HUES48 (cell line): ENCODE data around the gene KCND1.
"Not testable (repeated sequence)": the region's sequence is repeated elsewhere in the genome, so short reads cannot be mapped to it uniquely, and the experiment has no call there.

Experiments
- H3K27ac ChIP-seq: one replicate; pipeline ENCODE4 v1.7.0; 2013; ENCODE audit warnings: low read depth, low read length, inconsistent platforms
- H3K27me3 ChIP-seq: 2 replicates; pipeline ENCODE4 v1.6.1; 2013; ENCODE audit warnings: mild to moderate bottlenecking, low read length; ENCODE audit not compliant: control insufficient read depth, insufficient read depth
- H3K36me3 ChIP-seq: 2 replicates; pipeline ENCODE4 v1.6.1; 2013; ENCODE audit warnings: low read length; ENCODE audit not compliant: control insufficient read depth, insufficient read depth
- H3K4me1 ChIP-seq: 2 replicates; pipeline ENCODE4 v1.6.1; 2013; ENCODE audit warnings: mild to moderate bottlenecking, low read length; ENCODE audit not compliant: control insufficient read depth, insufficient read depth
- H3K4me3 ChIP-seq: 2 replicates; pipeline ENCODE4 v1.5.1; 2013; ENCODE audit warnings: mild to moderate bottlenecking, low read depth, low read length
- H3K9ac ChIP-seq: 2 replicates; pipeline ENCODE4 v1.6.1; 2013; ENCODE audit warnings: mild to moderate bottlenecking, low read depth, low read length, moderate library complexity
- H3K9me3 ChIP-seq: 2 replicates; pipeline ENCODE4 v1.6.1; 2013; ENCODE audit warnings: low read length; ENCODE audit not compliant: control insufficient read depth, insufficient read depth

The KCND1 gene

GRCh38 chrX:48997455-48997854 is 25.8 kb upstream of the KCND1 start:
- Histone ChIP-seq H3K36me3 (peaks cover 59% of the 10 kb centered on the region), H3K4me3 (no peak overlapping the region), H3K27ac (no peak overlapping the region), H3K4me1 (no peaks in the 10 kb centered on the region), H3K9me3 (peaks cover 31% of the 10 kb centered on the region), H3K27me3 (no peaks in the 10 kb centered on the region), H3K9ac (no peak overlapping the region)

- Histone ChIP-seq H3K9me3 (peaks cover 31% of the 10 kb centered on the region), H3K27ac (no peak overlapping the region), H3K27me3 (no peaks in the 10 kb centered on the region), H3K9ac (no peak overlapping the region), H3K4me1 (no peaks in the 10 kb centered on the region), H3K4me3 (no peak overlapping the region), H3K36me3 (peaks cover 63% of the 10 kb centered on the region)
Measured at GRCh38 chrX:48996969-48997368, 25.3 kb upstream of the KCND1 start.

- H3K36me3 ChIP-seq, result peaks cover 77% of the 10 kb centered on the region
- H3K4me1 ChIP-seq, result no peaks in the 10 kb centered on the region
- H3K9ac ChIP-seq, result no peak overlapping the region
- no peak overlapping the region for H3K27ac ChIP-seq
- H3K9me3 ChIP-seq, result peaks cover 29% of the 10 kb centered on the region
- no peak overlapping the region for H3K4me3 ChIP-seq
- H3K27me3 ChIP-seq, result no peaks in the 10 kb centered on the region
Measured at GRCh38 chrX:48992341-48992740, 20.7 kb upstream of the KCND1 start.

- H3K27me3 ChIP-seq, result no peaks in the 10 kb centered on the region
Measured at GRCh38 chrX:48989483-48989882, 17.8 kb upstream of the KCND1 start.

GRCh38 chrX:48983896-48984295 is 12.3 kb upstream of the KCND1 start:
- no peak overlapping the region for H3K9ac ChIP-seq
- H3K27me3 ChIP-seq, result no peaks in the 10 kb centered on the region
- no peak overlapping the region for H3K27ac ChIP-seq
- peaks cover 65% of the 10 kb centered on the region for H3K36me3 ChIP-seq
- peaks cover 23% of the 10 kb centered on the region for H3K9me3 ChIP-seq
- no peaks in the 10 kb centered on the region for H3K4me1 ChIP-seq
- no peak overlapping the region for H3K4me3 ChIP-seq

More at GRCh38 chrX:48989483-48989882, 17.8 kb upstream of the KCND1 start:
- H3K9me3 ChIP-seq, result peaks cover 13% of the 10 kb centered on the region
- no peak overlapping the region for H3K9ac ChIP-seq
- no peak overlapping the region for H3K27ac ChIP-seq
- H3K36me3 ChIP-seq, result peaks cover 63% of the 10 kb centered on the region
- no peak overlapping the region for H3K4me3 ChIP-seq
- no peaks in the 10 kb centered on the region for H3K4me1 ChIP-seq

- Histone ChIP-seq H3K36me3 (peaks cover 64% of the 10 kb centered on the region), H3K27ac (no peak overlapping the region), H3K4me1 (no peaks in the 10 kb centered on the region), H3K27me3 (no peaks in the 10 kb centered on the region), H3K9me3 (peaks cover 21% of the 10 kb centered on the region), H3K9ac (no peak overlapping the region), H3K4me3 (no peak overlapping the region)
Measured at GRCh38 chrX:48983081-48983480, 11.4 kb upstream of the KCND1 start.

GRCh38 chrX:48981178-48981577 is 9.5 kb upstream of the KCND1 start:
- no peak overlapping the region for H3K4me3 ChIP-seq
- H3K9ac ChIP-seq, result no peak overlapping the region
- H3K36me3 ChIP-seq, result peaks cover 72% of the 10 kb centered on the region
- H3K4me1 ChIP-seq, result no peaks in the 10 kb centered on the region
- H3K27ac ChIP-seq, result no peak overlapping the region
- H3K27me3 ChIP-seq, result no peaks in the 10 kb centered on the region
- peaks cover 28% of the 10 kb centered on the region for H3K9me3 ChIP-seq

- Histone ChIP-seq H3K36me3 (peaks cover 76% of the 10 kb centered on the region), H3K9me3 (peaks cover 35% of the 10 kb centered on the region)
- not testable (repeated sequence) for H3K4me3 ChIP-seq, H3K27me3 ChIP-seq, H3K4me1 ChIP-seq, H3K27ac ChIP-seq, H3K9ac ChIP-seq
Measured at GRCh38 chrX:48980341-48980740, 8.7 kb upstream of the KCND1 start.

GRCh38 chrX:48978226-48978625 is 6.6 kb upstream of the KCND1 start:
- Histone ChIP-seq H3K36me3 (peaks cover 72% of the 10 kb centered on the region), H3K4me3 (no peak overlapping the region), H3K27ac (no peak overlapping the region), H3K9me3 (peaks cover 41% of the 10 kb centered on the region), H3K9ac (no peak overlapping the region), H3K4me1 (no peaks in the 10 kb centered on the region), H3K27me3 (no peaks in the 10 kb centered on the region)

GRCh38 chrX:48976086-48976485 is 4.4 kb upstream of the KCND1 start:
- no peak overlapping the region for H3K27ac ChIP-seq
- H3K9me3 ChIP-seq, result peaks cover 33% of the 10 kb centered on the region
- peaks cover 52% of the 10 kb centered on the region for H3K36me3 ChIP-seq
- no peak overlapping the region for H3K4me3 ChIP-seq
- no peaks in the 10 kb centered on the region for H3K27me3 ChIP-seq
- H3K4me1 ChIP-seq, result no peaks in the 10 kb centered on the region
- H3K9ac ChIP-seq, result no peak overlapping the region

- Histone ChIP-seq H3K27ac (no peak overlapping the region), H3K9ac (no peak overlapping the region), H3K27me3 (no peaks in the 10 kb centered on the region), H3K9me3 (peaks cover 33% of the 10 kb centered on the region), H3K4me1 (no peaks in the 10 kb centered on the region), H3K4me3 (no peak overlapping the region), H3K36me3 (peaks cover 48% of the 10 kb centered on the region)
Measured at GRCh38 chrX:48975541-48975940, 3.9 kb upstream of the KCND1 start.

- H3K27ac ChIP-seq, result no peak overlapping the region
- H3K9ac ChIP-seq, result no peak overlapping the region
- no peaks in the 10 kb centered on the region for H3K4me1 ChIP-seq
- peaks cover 35% of the 10 kb centered on the region for H3K9me3 ChIP-seq
- H3K4me3 ChIP-seq, result no peak overlapping the region
- H3K36me3 ChIP-seq, result peaks cover 45% of the 10 kb centered on the region
- no peaks in the 10 kb centered on the region for H3K27me3 ChIP-seq
Measured at GRCh38 chrX:48975041-48975440, 3.4 kb upstream of the KCND1 start.
